HG03575 (cell line): Measurements from ENCODE around the gene CST7.
"Not testable (repeated sequence)": the region's sequence is repeated elsewhere in the genome, so short reads cannot be mapped to it uniquely, and the experiment has no call there.

Experiments
- ATAC-seq: cut with Tn5 transposase; IDR thresholded peaks from one replicate; pipeline ENCODE4 v1.9.1; 2021; ENCODE audit not compliant: unreplicated experiment, insufficient number of reproducible peaks, low FRiP score; ENCODE audit errors: extremely low read depth

Gene CST7

GRCh38 chr20:24994470-24995368 is 45.6 kb downstream of the CST7 start:
- no peak for ATAC-seq

- no peak for ATAC-seq
Observed at GRCh38 chr20:24995741-24996448, 46.8 kb downstream of the CST7 start.

- ATAC-seq, result no peak
Observed at GRCh38 chr20:24996449-24997377, 47.6 kb downstream of the CST7 start.

GRCh38 chr20:24998121-24998520 is 49.1 kb downstream of the CST7 start:
- ATAC-seq, result no peak

GRCh38 chr20:24998631-24999445 is 49.8 kb downstream of the CST7 start:
- ATAC-seq, result no peak

- no peak for ATAC-seq
Observed at GRCh38 chr20:24999568-24999967, 50.5 kb downstream of the CST7 start.

GRCh38 chr20:25000268-25000801 is 51.3 kb downstream of the CST7 start:
- ATAC-seq, result no peak

- ATAC-seq, result not testable (repeated sequence)
Observed at GRCh38 chr20:25001323-25001722, 52.3 kb downstream of the CST7 start.

- no peak for ATAC-seq
Observed at GRCh38 chr20:25003002-25003401, 53.9 kb downstream of the CST7 start.

- ATAC-seq, result no peak
Observed at GRCh38 chr20:25005220-25005619, 56.2 kb downstream of the CST7 start.

- no peak for ATAC-seq
Observed at GRCh38 chr20:25005661-25006060, 56.6 kb downstream of the CST7 start.

- ATAC-seq, result no peak
Observed at GRCh38 chr20:25006431-25007167, 57.5 kb downstream of the CST7 start.

GRCh38 chr20:25007491-25008305 is 58.6 kb downstream of the CST7 start:
- ATAC-seq, result no peak

- no peak for ATAC-seq
Observed at GRCh38 chr20:25008388-25009217, 59.5 kb downstream of the CST7 start.
